ENCODE measurements around the gene MYO7B.

GRCh38 chr2:127650785-127651380, 115.4 kb downstream of the MYO7B start:
- TF ChIP-seq CTCF (IDR thresholded peaks at IDR 0.05) (no peak), POLR2A (IDR thresholded peaks at IDR 0.05) (no peak)
